GM23248 (cell line): ENCODE results near the gene GLI1.
"Not testable (repeated sequence)": the region's sequence is repeated elsewhere in the genome, so short reads cannot be mapped to it uniquely, and the experiment has no call there.

Source experiments
- EZH2 ChIP-seq: fragments of 200-600 bp; sonication (generic); IDR thresholded peaks from 2 replicates; pipeline ENCODE4 v1.6.1; 2018; ENCODE audit warnings: antibody characterized with exemption, mild to moderate bottlenecking; ENCODE audit not compliant: insufficient read depth, poor library complexity, severe bottlenecking
- EZH2phosphoT487 ChIP-seq: fragments of 200-600 bp; sonication (generic); IDR thresholded peaks from 2 replicates; pipeline ENCODE4 v1.6.1; 2018; ENCODE audit warnings: antibody characterized with exemption, moderate library complexity, mild to moderate bottlenecking, low read depth; ENCODE audit not compliant: insufficient read depth

DNA sequence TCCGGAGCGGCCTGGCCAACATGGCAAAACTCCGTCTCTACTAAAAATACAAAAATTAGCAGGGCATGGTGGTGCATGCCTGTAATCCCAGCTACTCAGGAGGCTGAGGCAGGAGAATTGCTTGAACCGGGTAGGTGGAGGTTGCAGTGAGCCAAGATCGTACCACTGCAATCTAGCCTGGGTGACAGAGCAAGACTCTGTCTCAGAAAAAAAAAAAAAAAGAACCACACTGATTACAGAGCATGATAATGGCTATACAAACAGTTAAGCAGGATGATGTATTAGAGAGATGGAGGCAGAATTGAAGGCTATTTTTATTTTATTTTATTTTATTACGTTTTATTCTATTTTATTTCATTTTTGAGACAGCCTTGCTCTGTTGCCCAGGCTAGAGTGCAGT, 15.2 kb upstream of the GLI1 start:
- TF ChIP-seq EZH2, EZH2phosphoT487: not testable (repeated sequence)
